ENCODE data around the gene ANKDD1B.

The ANKDD1B gene

GRCh38 chr5:75632321-75632720 lies 21.1 kb downstream of the ANKDD1B start:
- TF ChIP-seq ZFX (IDR thresholded peaks at IDR 0.05) (no peak), CTCF (conservative IDR thresholded peaks at IDR 0.05) (no peak)
- H3K27ac ChIP-seq, result no peak overlapping the region

GRCh38 chr5:75637949-75638348 lies 26.7 kb downstream of the ANKDD1B start:
- TF ChIP-seq ZFX (IDR thresholded peaks at IDR 0.05), result no peak
- TF ChIP-seq CTCF (conservative IDR thresholded peaks at IDR 0.05), result no peak
- H3K27ac ChIP-seq, result no peak overlapping the region

GRCh38 chr5:75639535-75640311 lies 28.5 kb downstream of the ANKDD1B start:
- no peak overlapping the region for H3K27ac ChIP-seq
- no peak for TF ChIP-seq CTCF (conservative IDR thresholded peaks at IDR 0.05)
- TF ChIP-seq ZFX (IDR thresholded peaks at IDR 0.05), result no peak

GRCh38 chr5:75640395-75640794 lies 29.1 kb downstream of the ANKDD1B start:
- no peak overlapping the region for H3K27ac ChIP-seq
- no peak for TF ChIP-seq ZFX (IDR thresholded peaks at IDR 0.05)
- TF ChIP-seq CTCF (conservative IDR thresholded peaks at IDR 0.05), result no peak

GRCh38 chr5:75640826-75641225 lies 29.6 kb downstream of the ANKDD1B start:
- no peak overlapping the region for H3K27ac ChIP-seq
- TF ChIP-seq ZFX (IDR thresholded peaks at IDR 0.05) (no peak), CTCF (conservative IDR thresholded peaks at IDR 0.05) (no peak)

- TF ChIP-seq ZFX (IDR thresholded peaks at IDR 0.05) (no peak), CTCF (conservative IDR thresholded peaks at IDR 0.05) (no peak)
- no peak overlapping the region for H3K27ac ChIP-seq
These were observed 37.5 kb downstream of the ANKDD1B start for GRCh38 chr5:75648712-75649111.

GRCh38 chr5:75651575-75652238 lies 40.5 kb downstream of the ANKDD1B start:
- no peak overlapping the region for H3K27ac ChIP-seq
- no peak for TF ChIP-seq CTCF (conservative IDR thresholded peaks at IDR 0.05)
- TF ChIP-seq ZFX (IDR thresholded peaks at IDR 0.05), result no peak

Data from C4-2B (cell line).